GM12801 (cell line): Measurements from ENCODE around the gene SSH2.

Experiments
- CTCF ChIP-seq: IDR thresholded peaks from one replicate; pipeline ENCODE4 v1.5.1; 2011; ENCODE audit warnings: control low read depth; ENCODE audit not compliant: insufficient read length; ENCODE audit errors: extremely low read depth

SSH2 gene

DNA sequence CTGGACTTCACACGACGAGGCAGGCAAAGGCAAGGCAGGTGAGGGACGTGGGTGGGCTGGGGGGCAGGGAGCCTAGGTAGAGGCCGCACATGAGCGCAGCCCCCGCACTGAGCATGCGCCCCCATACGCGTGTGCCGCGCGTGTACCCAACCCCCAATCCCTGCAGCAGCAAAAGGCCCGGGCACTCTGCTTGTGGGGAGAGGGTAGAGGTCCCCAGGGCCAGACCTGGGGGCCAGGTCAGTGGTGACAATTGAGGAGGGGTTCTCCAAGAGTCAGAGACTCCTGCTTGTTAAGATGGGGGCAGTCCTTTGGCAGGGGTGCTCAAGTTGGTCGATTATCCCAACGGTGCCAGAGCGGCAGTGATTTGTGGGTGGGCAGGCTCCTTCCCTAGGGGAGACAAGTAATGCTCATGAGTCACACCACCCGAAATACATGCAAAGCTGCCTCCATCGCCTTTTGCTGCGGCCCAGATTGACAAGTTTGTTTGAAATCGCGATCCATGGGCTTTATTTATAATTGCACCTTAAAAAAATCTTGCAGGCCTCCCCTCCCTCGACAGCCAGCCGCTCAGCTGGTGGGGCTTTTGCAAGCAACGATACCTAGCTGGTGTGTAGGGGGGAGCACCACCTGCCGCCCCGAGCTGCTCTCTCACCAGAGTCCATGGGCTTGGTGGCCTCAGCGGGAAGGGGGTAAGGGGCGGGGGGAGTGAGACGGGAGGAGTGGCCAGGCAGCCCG, 339.4 kb downstream of the SSH2 start:
- TF ChIP-seq CTCF = no peak

DNA sequence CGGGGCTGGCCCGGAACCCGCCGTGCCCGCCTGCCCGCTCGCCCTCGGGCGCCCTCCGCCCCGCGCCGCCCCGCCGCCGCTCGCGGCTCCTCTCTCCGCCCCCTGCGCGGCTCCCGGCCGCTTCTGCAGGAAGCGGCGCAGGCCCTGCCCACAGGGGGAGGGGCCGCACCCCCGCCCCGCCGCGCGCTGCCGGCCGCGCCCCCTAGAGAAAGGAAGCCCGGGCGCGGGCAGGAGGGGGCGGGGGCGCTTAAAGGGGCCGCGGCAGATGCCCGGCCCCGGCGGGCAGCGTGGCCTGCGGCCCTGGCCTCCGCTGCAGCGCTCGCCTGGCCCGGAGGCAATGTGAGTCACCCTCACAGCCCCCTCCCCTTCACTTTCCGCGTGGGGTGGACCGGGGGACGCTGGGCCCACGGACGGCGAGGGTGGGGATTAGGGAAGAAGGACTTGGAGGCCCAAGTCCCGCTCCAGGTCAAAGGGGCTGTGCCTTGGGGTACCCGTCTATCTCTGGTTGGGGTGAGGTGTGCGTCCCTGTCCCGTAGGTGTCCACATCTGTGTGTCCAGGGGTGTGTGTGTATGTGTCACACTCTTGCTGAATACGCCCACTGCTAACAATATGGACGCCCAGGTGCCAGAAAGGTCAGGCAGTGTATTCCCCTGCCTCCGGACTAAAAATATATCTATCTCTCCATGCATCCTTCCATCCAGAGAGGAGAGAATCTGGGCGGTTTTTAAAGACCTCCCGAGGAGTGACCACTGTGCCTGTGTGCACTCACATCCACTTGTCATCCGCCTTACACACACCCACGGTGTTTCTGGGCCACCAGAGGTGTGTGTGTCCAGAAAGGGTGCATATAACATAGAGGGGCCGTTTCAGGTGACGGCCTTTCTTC, 340.3 kb downstream of the SSH2 start, which contains the start of gene GIT1:
GIT1 (minus strand) TSS at position 125 of the 887 bp plus-strand sequence. CDS start 270 bp downstream, outside the sequence.
- TF ChIP-seq CTCF = no peak

- TF ChIP-seq CTCF = no peak
Measured at GRCh38 chr17:29588562-29589411, 341.2 kb downstream of the SSH2 start.

DNA sequence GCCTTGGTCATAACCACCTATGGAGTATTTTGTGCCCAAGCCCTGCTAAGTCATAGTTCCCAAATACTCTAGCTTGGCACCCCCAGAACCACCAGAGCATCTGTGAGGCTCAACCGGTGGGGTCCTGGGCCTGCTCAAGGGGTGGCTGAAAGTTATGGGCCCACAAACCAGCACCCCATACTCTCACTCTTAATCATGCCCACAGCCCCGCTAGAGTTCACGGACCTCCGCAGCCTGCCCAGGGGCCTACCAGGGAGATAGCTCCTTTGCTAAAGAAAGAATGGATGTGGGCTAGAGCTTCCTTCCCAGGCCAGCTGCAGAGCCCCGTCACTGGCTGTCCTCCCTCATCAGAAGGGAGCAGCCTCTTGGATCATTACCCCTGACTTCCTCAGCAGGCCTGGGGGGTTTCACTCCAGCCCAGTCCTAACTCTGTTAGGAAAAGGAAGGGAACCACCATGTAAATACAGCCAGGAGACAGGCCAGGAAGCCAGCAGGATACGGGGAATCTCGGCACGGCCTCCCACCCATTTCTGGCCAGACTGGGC, 341.9 kb downstream of the SSH2 start:
- no peak for TF ChIP-seq CTCF

- TF ChIP-seq CTCF = no peak
Measured at GRCh38 chr17:29587591-29587990, 342.4 kb downstream of the SSH2 start.

GRCh38 chr17:29586676-29587469, 343.2 kb downstream of the SSH2 start:
- no peak for TF ChIP-seq CTCF
